ENCODE results near the gene SGSM2.

GRCh38 chr17:2369551-2370210 lies 32.4 kb downstream of the SGSM2 start:
- TF ChIP-seq CTCF (IDR thresholded peaks at IDR 0.05; ENCODE audit: low read length) (no peak), EZH2phosphoT487 (IDR thresholded peaks at IDR 0.05; ENCODE audit: low read length) (no peak), EZH2 (optimal IDR thresholded peaks at IDR 0.05; ENCODE audit: low read depth, low read length) (no peak)
